H1 (cell line): ENCODE measurements around the gene AKR1C2. TPM values are rescaled to one million over a fixed set of nuclear protein-coding genes. Genes with fewer than 3 reads are reported as not detected.
"Not testable (repeated sequence)": the region's sequence is repeated elsewhere in the genome, so short reads cannot be mapped to it uniquely, and the experiment has no call there.

ENCODE experiments used
- CTCF ChIA-PET: fragments of 300-600 bp; sonication (Branson Sonifier 250); formaldehyde crosslinking; loops from one replicate; lab custom pipeline; 2021; ENCODE audit not compliant: partially characterized antibody; lab: Charles Lee
- POLR2A ChIA-PET: fragments of 300-600 bp; sonication (Branson Sonifier 250); formaldehyde crosslinking; loops from one replicate; lab custom pipeline; 2021; ENCODE audit warnings: inconsistent platforms; ENCODE audit not compliant: partially characterized antibody; lab: Charles Lee
- DNase-seq, 2 experiments: peaks; one replicate each; pipeline versions ENCODE4 v3.0.0 to v3.0.0-alpha.2; 2010 to 2022; ENCODE audit warnings: low spot score in 2 of 2, low read depth in 1 of 2, mixed read lengths in 1 of 2
- FAIRE-seq: peaks from 2 replicates; lab custom pipeline; 2011; peaks lifted over from hg19 to GRCh38; lab: Jason Lieb, UNC
- H2AFZ ChIP-seq: 2 replicates; pipeline ENCODE4 v1.8.1; 2012; ENCODE audit warnings: low read length, inconsistent platforms
- H2AK5ac ChIP-seq: 2 replicates; pipeline ENCODE4 v1.6.1; 2013; ENCODE audit warnings: low read depth, low read length
- H2BK120ac ChIP-seq: replicated peaks from 2 replicates; pipeline ENCODE3; 2013; ENCODE audit warnings: low read depth, low read length, inconsistent platforms
- H2BK12ac ChIP-seq: 2 replicates; pipeline ENCODE4 v1.6.1; 2013; ENCODE audit warnings: low read depth, low read length
- H2BK15ac ChIP-seq: 2 replicates; pipeline ENCODE4 v1.6.1; 2013; ENCODE audit warnings: low read length
- H2BK20ac ChIP-seq: 2 replicates; pipeline ENCODE4 v1.6.1; 2013; ENCODE audit warnings: low read length
- H2BK5ac ChIP-seq: 2 replicates; pipeline ENCODE4 v1.6.1; 2013; ENCODE audit warnings: low read depth, low read length
- H3K14ac ChIP-seq: 2 replicates; pipeline ENCODE4 v1.6.1; 2013; ENCODE audit warnings: inconsistent platforms; ENCODE audit not compliant: insufficient read length
- H3K18ac ChIP-seq: 2 replicates; pipeline ENCODE4 v1.6.1; 2013; ENCODE audit warnings: low read length; ENCODE audit errors: extremely low read depth
- H3K23ac ChIP-seq: 2 replicates; pipeline ENCODE4 v1.6.1; 2013; ENCODE audit warnings: inconsistent platforms; ENCODE audit not compliant: insufficient read length
- H3K23me2 ChIP-seq: 2 replicates; pipeline ENCODE4 v1.6.1; 2013; ENCODE audit warnings: low read depth, low read length
- H3K27ac ChIP-seq: 2 replicates; pipeline ENCODE4 v1.6.1; 2011; ENCODE audit warnings: low read depth, low read length, inconsistent platforms
- H3K27me3 ChIP-seq, 4 experiments: replicated peaks in 1 of 4; 1 replicate in 1 of 4; 2 replicates in 3 of 4; pipeline versions ENCODE4 v1.6.1 to v1.8.1; 2011 to 2013; ENCODE audit warnings: low read length in 3 of 4, mild to moderate bottlenecking in 3 of 4, inconsistent platforms in 2 of 4, mixed read lengths in 2 of 4, moderate library complexity in 1 of 4; ENCODE audit not compliant: control insufficient read depth in 3 of 4, insufficient read depth in 3 of 4; ENCODE audit errors: extremely low read depth in 1 of 4
- H3K36me3 ChIP-seq, 4 experiments: 2 replicates each; pipeline versions ENCODE4 v1.6.1 to v1.8.1; 2011 to 2013; ENCODE audit warnings: mild to moderate bottlenecking in 4 of 4, low read length in 3 of 4, moderate library complexity in 2 of 4, control low read depth in 1 of 4, inconsistent platforms in 1 of 4; ENCODE audit not compliant: insufficient read depth in 4 of 4, control insufficient read depth in 2 of 4
- H3K4ac ChIP-seq: replicated peaks from 2 replicates; pipeline ENCODE3; 2013; ENCODE audit warnings: low read length, low read depth, mixed read lengths, inconsistent platforms; ENCODE audit not compliant: insufficient read length
- H3K4me1 ChIP-seq, 4 experiments: replicated peaks in 1 of 4; 1 replicate in 1 of 4; 2 replicates in 3 of 4; pipeline versions ENCODE4 v1.6.1 to v1.8.1; 2011 to 2013; ENCODE audit warnings: low read length in 3 of 4, inconsistent platforms in 2 of 4, mixed read lengths in 1 of 4; ENCODE audit not compliant: insufficient read depth in 4 of 4, control insufficient read depth in 3 of 4
- H3K4me2 ChIP-seq, 2 experiments: 2 replicates each; pipeline versions ENCODE4 v1.6.1 to v1.8.1; 2011 to 2013; ENCODE audit warnings: low read depth in 2 of 2, low read length in 2 of 2, control low read depth in 1 of 2, inconsistent platforms in 1 of 2, mild to moderate bottlenecking in 1 of 2; ENCODE audit not compliant: insufficient read depth in 1 of 2
- H3K4me3 ChIP-seq, 4 experiments: fragments of 200-600, 300-600 bp in 1 of 4; sonication (generic), shearing (Covaris generic), sonication (Bioruptor Twin) in 1 of 4; 2 replicates each; pipeline versions ENCODE4 v1.5.1 to v1.8.1; 2011 to 2016; ENCODE audit warnings: low read length in 4 of 4, low read depth in 3 of 4, control low read depth in 2 of 4, inconsistent platforms in 2 of 4, mild to moderate bottlenecking in 2 of 4, mixed read lengths in 1 of 4, moderate library complexity in 1 of 4; ENCODE audit not compliant: insufficient read depth in 2 of 4; ENCODE audit errors: extremely low read depth in 1 of 4
- H3K56ac ChIP-seq: replicated peaks from 2 replicates; pipeline ENCODE3; 2013; ENCODE audit warnings: low read depth, mild to moderate bottlenecking, mixed read lengths, low read length, inconsistent platforms; ENCODE audit not compliant: insufficient read length
- H3K79me1 ChIP-seq: 2 replicates; pipeline ENCODE4 v1.6.1; 2013; ENCODE audit warnings: low read depth, low read length, control low read depth
- H3K79me2 ChIP-seq, 2 experiments: 2 replicates each; pipeline versions ENCODE4 v1.6.1 to v1.8.1; 2012 to 2013; ENCODE audit warnings: low read length in 2 of 2, mild to moderate bottlenecking in 2 of 2, inconsistent platforms in 1 of 2; ENCODE audit not compliant: insufficient read depth in 2 of 2, control insufficient read depth in 1 of 2
- H3K9ac ChIP-seq, 4 experiments: replicated peaks in 1 of 4; 1 replicate in 1 of 4; 2 replicates in 3 of 4; pipeline versions ENCODE4 v1.6.1 to v1.8.1; 2011 to 2013; ENCODE audit warnings: low read depth in 3 of 4, low read length in 3 of 4, control low read depth in 2 of 4, mild to moderate bottlenecking in 2 of 4, moderate library complexity in 2 of 4, inconsistent platforms in 1 of 4; ENCODE audit errors: extremely low read depth in 1 of 4
- H3K9me3 ChIP-seq, 2 experiments: 2 replicates each; pipeline versions ENCODE4 v1.6.1 to v1.8.1; 2012 to 2013; ENCODE audit warnings: mild to moderate bottlenecking in 2 of 2, moderate library complexity in 2 of 2, control low read depth in 1 of 2, inconsistent platforms in 1 of 2, low read depth in 1 of 2, low read length in 1 of 2, mixed read lengths in 1 of 2; ENCODE audit not compliant: insufficient read depth in 2 of 2
- H4K20me1 ChIP-seq, 2 experiments: replicated peaks in 1 of 2; 2 replicates each; pipeline versions ENCODE3 to v1.8.1; 2011 to 2013; ENCODE audit warnings: inconsistent platforms in 2 of 2, low read length in 2 of 2, mild to moderate bottlenecking in 1 of 2; ENCODE audit not compliant: insufficient read depth in 2 of 2, control insufficient read depth in 1 of 2
- H4K5ac ChIP-seq: 2 replicates; pipeline ENCODE4 v1.6.1; 2013; ENCODE audit warnings: low read length, low read depth, mixed read lengths, inconsistent platforms; ENCODE audit not compliant: insufficient read length
- H4K8ac ChIP-seq: 2 replicates; pipeline ENCODE4 v1.8.0; 2013; ENCODE audit warnings: mild to moderate bottlenecking, moderate library complexity, low read length, inconsistent platforms; ENCODE audit not compliant: insufficient read depth; ENCODE audit errors: extremely low read depth
- H4K91ac ChIP-seq: replicated peaks from 2 replicates; pipeline ENCODE3; 2013; ENCODE audit warnings: low read length, mixed read lengths, inconsistent platforms; ENCODE audit not compliant: insufficient read length
- WGBS, 2 experiments: shearing (Covaris generic) in 1 of 2; methylation state at CpG; one replicate each; pipeline versions ENCODE4 v1.1.6 to v1.1.7; 2013 to 2015; ENCODE audit warnings: low lambda C conversion rate in 2 of 2, mixed read lengths in 2 of 2, inconsistent platforms in 1 of 2, low coverage in 1 of 2, missing lambda C conversion rate in 1 of 2; ENCODE audit not compliant: insufficient replicate concordance in 2 of 2, insufficient coverage in 1 of 2, insufficient read length in 1 of 2; ENCODE audit errors: extremely low coverage in 1 of 2, missing lambda C conversion rate in 1 of 2; 5-methylcytosine and 5-hydroxymethylcytosine counted together
- polyA plus RNA-seq, 7 experiments: library from polyadenylated mRNA; depleted of rRNA in 3 of 7; stranded (reverse) in 5 of 7; unstranded in 2 of 7; fragments of >200 nt in 5 of 7; fragments of 200-250 nt in 2 of 7; gene quantifications; 1 replicate in 5 of 7; 2 replicates in 1 of 7; 4 replicates in 1 of 7; pipeline versions ENCODE4 v1.2.1 to v1.2.3, GENCODE V29; 2011 to 2013; ENCODE audit warnings: missing spikeins in 2 of 7, mixed read lengths in 2 of 7
- total RNA-seq: library from RNA; stranded (reverse); fragmentation: NEBNext Ultra II Directional; extraction: Animal tissue kit (Norgen Biotek cat#: 25700); gene quantifications from 2 replicates; pipeline ENCODE4 v1.2.1, GENCODE V29; 2021

AKR1C2 gene
- total and polyA plus RNA-seq, 2 of the 8 experiments (the other 6 are each of a cell fraction or from before 2014, with no cell fraction given): 0.77 to 1.2 TPM

DNA sequence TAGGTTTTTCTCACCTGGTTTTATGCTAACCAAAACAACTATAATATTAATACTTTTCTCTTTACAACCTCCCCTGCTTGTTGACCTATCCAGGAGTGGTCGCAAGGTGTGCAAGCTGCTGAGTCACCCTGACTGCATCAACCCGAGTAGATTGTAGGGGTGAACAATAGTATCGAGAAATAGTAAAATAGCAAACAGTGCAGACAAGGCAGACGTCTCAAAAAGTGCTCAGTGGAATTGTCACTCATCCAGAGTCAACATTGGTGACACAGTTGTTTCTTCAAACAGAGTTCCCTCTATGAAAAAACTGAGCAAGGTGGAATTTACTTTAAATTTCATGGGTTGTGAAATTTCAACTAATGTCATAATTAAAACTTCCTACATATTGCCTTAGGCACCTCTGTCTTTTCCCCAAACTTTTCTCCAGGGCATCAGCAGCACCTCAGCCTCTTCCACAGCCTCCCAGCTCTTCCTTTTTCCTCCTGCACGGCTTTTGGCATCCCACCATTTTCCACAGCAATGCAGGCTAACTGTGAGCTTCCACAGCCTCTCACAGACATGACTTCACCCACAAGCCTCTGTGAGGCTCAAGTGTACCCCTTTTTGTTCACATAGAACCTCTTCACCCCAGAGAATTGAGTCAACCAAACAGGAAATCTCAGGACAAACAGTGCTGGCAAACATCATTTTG, 46.6 kb downstream of the AKR1C2 start:
- H3K27ac ChIP-seq, POLR2A ChIA-PET, H2BK12ac ChIP-seq, H3K18ac ChIP-seq, H4K91ac ChIP-seq, H3K56ac ChIP-seq, H3K4me1 ChIP-seq, H4K8ac ChIP-seq, H2AFZ ChIP-seq, H3K23ac ChIP-seq, H2BK20ac ChIP-seq, H2BK120ac ChIP-seq, H3K36me3 ChIP-seq, DNase-seq, H3K14ac ChIP-seq, H4K5ac ChIP-seq, H3K9ac ChIP-seq, H2BK15ac ChIP-seq, H2BK5ac ChIP-seq, H3K79me2 ChIP-seq, FAIRE-seq, H3K27me3 ChIP-seq, CTCF ChIA-PET, H4K20me1 ChIP-seq, H3K4ac ChIP-seq, H3K4me3 ChIP-seq, H3K4me2 ChIP-seq, H3K79me1 ChIP-seq, H2AK5ac ChIP-seq, H3K23me2 ChIP-seq, H3K9me3 ChIP-seq: not testable (repeated sequence)
- 93% methylated on average over 5 of the region's 5 CpGs; no CpG with 5 or more reads in 1 of the 2 experiments for WGBS, 2 experiments

- WGBS, 2 experiments: 78% methylated on average over 6 of the region's 7 CpGs; no CpG with 5 or more reads in 1 of the 2 experiments
- H3K14ac ChIP-seq, H3K79me1 ChIP-seq, H3K27ac ChIP-seq, DNase-seq, H3K18ac ChIP-seq, H2AFZ ChIP-seq, H2BK12ac ChIP-seq, H3K79me2 ChIP-seq, H3K36me3 ChIP-seq, H3K56ac ChIP-seq, FAIRE-seq, H3K4me2 ChIP-seq, H4K8ac ChIP-seq, H3K27me3 ChIP-seq, H3K4me3 ChIP-seq, H2BK20ac ChIP-seq, H3K9ac ChIP-seq, H3K23me2 ChIP-seq, H2AK5ac ChIP-seq, POLR2A ChIA-PET, H3K9me3 ChIP-seq, H2BK5ac ChIP-seq, CTCF ChIA-PET, H3K23ac ChIP-seq, H4K5ac ChIP-seq, H3K4ac ChIP-seq, H3K4me1 ChIP-seq, H2BK120ac ChIP-seq, H4K20me1 ChIP-seq, H2BK15ac ChIP-seq, H4K91ac ChIP-seq: not testable (repeated sequence)
These were observed 47.6 kb downstream of the AKR1C2 start for GRCh38 chr10:4956088-4956487.
